H1 (cell line): ENCODE data around the gene TSPAN16. TPM values are rescaled to one million over a fixed set of nuclear protein-coding genes. Genes with fewer than 3 reads are reported as not detected.

Source experiments
- CTCF ChIA-PET: fragments of 300-600 bp; sonication (Branson Sonifier 250); formaldehyde crosslinking; loops from one replicate; lab custom pipeline; 2021; ENCODE audit not compliant: partially characterized antibody; lab: Charles Lee
- POLR2A ChIA-PET: fragments of 300-600 bp; sonication (Branson Sonifier 250); formaldehyde crosslinking; loops from one replicate; lab custom pipeline; 2021; ENCODE audit warnings: inconsistent platforms; ENCODE audit not compliant: partially characterized antibody; lab: Charles Lee
- DNase-seq, 2 experiments: peaks; one replicate each; pipeline versions ENCODE4 v3.0.0 to v3.0.0-alpha.2; 2010 to 2022; ENCODE audit warnings: low spot score in 2 of 2, low read depth in 1 of 2, mixed read lengths in 1 of 2
- FAIRE-seq: peaks from 2 replicates; lab custom pipeline; 2011; peaks lifted over from hg19 to GRCh38; lab: Jason Lieb, UNC
- H2AFZ ChIP-seq: 2 replicates; pipeline ENCODE4 v1.8.1; 2012; ENCODE audit warnings: low read length, inconsistent platforms
- H2AK5ac ChIP-seq: 2 replicates; pipeline ENCODE4 v1.6.1; 2013; ENCODE audit warnings: low read depth, low read length
- H2BK120ac ChIP-seq: replicated peaks from 2 replicates; pipeline ENCODE3; 2013; ENCODE audit warnings: low read depth, low read length, inconsistent platforms
- H2BK12ac ChIP-seq: 2 replicates; pipeline ENCODE4 v1.6.1; 2013; ENCODE audit warnings: low read depth, low read length
- H2BK15ac ChIP-seq: 2 replicates; pipeline ENCODE4 v1.6.1; 2013; ENCODE audit warnings: low read length
- H2BK20ac ChIP-seq: 2 replicates; pipeline ENCODE4 v1.6.1; 2013; ENCODE audit warnings: low read length
- H2BK5ac ChIP-seq: 2 replicates; pipeline ENCODE4 v1.6.1; 2013; ENCODE audit warnings: low read depth, low read length
- H3K14ac ChIP-seq: 2 replicates; pipeline ENCODE4 v1.6.1; 2013; ENCODE audit warnings: inconsistent platforms; ENCODE audit not compliant: insufficient read length
- H3K18ac ChIP-seq: 2 replicates; pipeline ENCODE4 v1.6.1; 2013; ENCODE audit warnings: low read length; ENCODE audit errors: extremely low read depth
- H3K23ac ChIP-seq: 2 replicates; pipeline ENCODE4 v1.6.1; 2013; ENCODE audit warnings: inconsistent platforms; ENCODE audit not compliant: insufficient read length
- H3K23me2 ChIP-seq: 2 replicates; pipeline ENCODE4 v1.6.1; 2013; ENCODE audit warnings: low read depth, low read length
- H3K27ac ChIP-seq: 2 replicates; pipeline ENCODE4 v1.6.1; 2011; ENCODE audit warnings: low read depth, low read length, inconsistent platforms
- H3K27me3 ChIP-seq, 4 experiments: replicated peaks in 1 of 4; 1 replicate in 1 of 4; 2 replicates in 3 of 4; pipeline versions ENCODE4 v1.6.1 to v1.8.1; 2011 to 2013; ENCODE audit warnings: low read length in 3 of 4, mild to moderate bottlenecking in 3 of 4, inconsistent platforms in 2 of 4, mixed read lengths in 2 of 4, moderate library complexity in 1 of 4; ENCODE audit not compliant: control insufficient read depth in 3 of 4, insufficient read depth in 3 of 4; ENCODE audit errors: extremely low read depth in 1 of 4
- H3K36me3 ChIP-seq, 4 experiments: 2 replicates each; pipeline versions ENCODE4 v1.6.1 to v1.8.1; 2011 to 2013; ENCODE audit warnings: mild to moderate bottlenecking in 4 of 4, low read length in 3 of 4, moderate library complexity in 2 of 4, control low read depth in 1 of 4, inconsistent platforms in 1 of 4; ENCODE audit not compliant: insufficient read depth in 4 of 4, control insufficient read depth in 2 of 4
- H3K4ac ChIP-seq: replicated peaks from 2 replicates; pipeline ENCODE3; 2013; ENCODE audit warnings: low read length, low read depth, mixed read lengths, inconsistent platforms; ENCODE audit not compliant: insufficient read length
- H3K4me1 ChIP-seq, 4 experiments: replicated peaks in 1 of 4; 1 replicate in 1 of 4; 2 replicates in 3 of 4; pipeline versions ENCODE4 v1.6.1 to v1.8.1; 2011 to 2013; ENCODE audit warnings: low read length in 3 of 4, inconsistent platforms in 2 of 4, mixed read lengths in 1 of 4; ENCODE audit not compliant: insufficient read depth in 4 of 4, control insufficient read depth in 3 of 4
- H3K4me2 ChIP-seq, 2 experiments: 2 replicates each; pipeline versions ENCODE4 v1.6.1 to v1.8.1; 2011 to 2013; ENCODE audit warnings: low read depth in 2 of 2, low read length in 2 of 2, control low read depth in 1 of 2, inconsistent platforms in 1 of 2, mild to moderate bottlenecking in 1 of 2; ENCODE audit not compliant: insufficient read depth in 1 of 2
- H3K4me3 ChIP-seq, 4 experiments: fragments of 200-600, 300-600 bp in 1 of 4; sonication (generic), shearing (Covaris generic), sonication (Bioruptor Twin) in 1 of 4; 2 replicates each; pipeline versions ENCODE4 v1.5.1 to v1.8.1; 2011 to 2016; ENCODE audit warnings: low read length in 4 of 4, low read depth in 3 of 4, control low read depth in 2 of 4, inconsistent platforms in 2 of 4, mild to moderate bottlenecking in 2 of 4, mixed read lengths in 1 of 4, moderate library complexity in 1 of 4; ENCODE audit not compliant: insufficient read depth in 2 of 4; ENCODE audit errors: extremely low read depth in 1 of 4
- H3K56ac ChIP-seq: replicated peaks from 2 replicates; pipeline ENCODE3; 2013; ENCODE audit warnings: low read depth, mild to moderate bottlenecking, mixed read lengths, low read length, inconsistent platforms; ENCODE audit not compliant: insufficient read length
- H3K79me1 ChIP-seq: 2 replicates; pipeline ENCODE4 v1.6.1; 2013; ENCODE audit warnings: low read depth, low read length, control low read depth
- H3K79me2 ChIP-seq, 2 experiments: 2 replicates each; pipeline versions ENCODE4 v1.6.1 to v1.8.1; 2012 to 2013; ENCODE audit warnings: low read length in 2 of 2, mild to moderate bottlenecking in 2 of 2, inconsistent platforms in 1 of 2; ENCODE audit not compliant: insufficient read depth in 2 of 2, control insufficient read depth in 1 of 2
- H3K9ac ChIP-seq, 4 experiments: replicated peaks in 1 of 4; 1 replicate in 1 of 4; 2 replicates in 3 of 4; pipeline versions ENCODE4 v1.6.1 to v1.8.1; 2011 to 2013; ENCODE audit warnings: low read depth in 3 of 4, low read length in 3 of 4, control low read depth in 2 of 4, mild to moderate bottlenecking in 2 of 4, moderate library complexity in 2 of 4, inconsistent platforms in 1 of 4; ENCODE audit errors: extremely low read depth in 1 of 4
- H3K9me3 ChIP-seq, 2 experiments: 2 replicates each; pipeline versions ENCODE4 v1.6.1 to v1.8.1; 2012 to 2013; ENCODE audit warnings: mild to moderate bottlenecking in 2 of 2, moderate library complexity in 2 of 2, control low read depth in 1 of 2, inconsistent platforms in 1 of 2, low read depth in 1 of 2, low read length in 1 of 2, mixed read lengths in 1 of 2; ENCODE audit not compliant: insufficient read depth in 2 of 2
- H4K20me1 ChIP-seq, 2 experiments: replicated peaks in 1 of 2; 2 replicates each; pipeline versions ENCODE3 to v1.8.1; 2011 to 2013; ENCODE audit warnings: inconsistent platforms in 2 of 2, low read length in 2 of 2, mild to moderate bottlenecking in 1 of 2; ENCODE audit not compliant: insufficient read depth in 2 of 2, control insufficient read depth in 1 of 2
- H4K5ac ChIP-seq: 2 replicates; pipeline ENCODE4 v1.6.1; 2013; ENCODE audit warnings: low read length, low read depth, mixed read lengths, inconsistent platforms; ENCODE audit not compliant: insufficient read length
- H4K8ac ChIP-seq: 2 replicates; pipeline ENCODE4 v1.8.0; 2013; ENCODE audit warnings: mild to moderate bottlenecking, moderate library complexity, low read length, inconsistent platforms; ENCODE audit not compliant: insufficient read depth; ENCODE audit errors: extremely low read depth
- H4K91ac ChIP-seq: replicated peaks from 2 replicates; pipeline ENCODE3; 2013; ENCODE audit warnings: low read length, mixed read lengths, inconsistent platforms; ENCODE audit not compliant: insufficient read length
- HDAC6 ChIP-seq: IDR thresholded peaks from one replicate; pipeline ENCODE4 v1.7.1; 2012; ENCODE audit warnings: low read depth, mild to moderate bottlenecking, inconsistent platforms, low read length, moderate library complexity
- KDM1A ChIP-seq: fragments of 200-600, 300-600 bp; sonication (generic); IDR thresholded peaks from 2 replicates; pipeline ENCODE4 v1.7.1; 2016; ENCODE audit warnings: mild to moderate bottlenecking, low read length, borderline replicate concordance
- MAFK ChIP-seq: IDR thresholded peaks from 2 replicates; pipeline ENCODE4 v1.6.1; 2012; ENCODE audit warnings: low read depth, mild to moderate bottlenecking, improper control_type of control experiment, low read length
- POLR2A ChIP-seq, 2 experiments: IDR thresholded peaks; 1 replicate in 1 of 2; 2 replicates in 1 of 2; pipeline ENCODE4 v1.6.1; 2011; ENCODE audit warnings: low read depth in 2 of 2, low read length in 2 of 2, mild to moderate bottlenecking in 2 of 2; ENCODE audit errors: control extremely low read depth in 1 of 2
- SAP30 ChIP-seq: fragments of 300-600 bp; sonication (generic); IDR thresholded peaks from 2 replicates; pipeline ENCODE4 v1.7.1; 2012; ENCODE audit warnings: low read length, moderate library complexity, mild to moderate bottlenecking, inconsistent platforms; ENCODE audit not compliant: insufficient read depth, insufficient replicate concordance
- SP1 ChIP-seq: IDR thresholded peaks from 2 replicates; pipeline ENCODE4 v1.6.1; 2011; ENCODE audit warnings: low read depth, low read length
- SP2 ChIP-seq: IDR thresholded peaks from 2 replicates; pipeline ENCODE4 v1.6.1; 2012; ENCODE audit warnings: mild to moderate bottlenecking, low read length, inconsistent platforms
- SUZ12 ChIP-seq: fragments of 200-600 bp; sonication (generic); IDR thresholded peaks from 2 replicates; pipeline ENCODE4 v1.6.1; 2012; ENCODE audit warnings: mild to moderate bottlenecking, inconsistent platforms, low read length, moderate library complexity, mixed read lengths
- WGBS, 2 experiments: shearing (Covaris generic) in 1 of 2; methylation state at CpG; one replicate each; pipeline versions ENCODE4 v1.1.6 to v1.1.7; 2013 to 2015; ENCODE audit warnings: low lambda C conversion rate in 2 of 2, mixed read lengths in 2 of 2, inconsistent platforms in 1 of 2, low coverage in 1 of 2, missing lambda C conversion rate in 1 of 2; ENCODE audit not compliant: insufficient replicate concordance in 2 of 2, insufficient coverage in 1 of 2, insufficient read length in 1 of 2; ENCODE audit errors: extremely low coverage in 1 of 2, missing lambda C conversion rate in 1 of 2; 5-methylcytosine and 5-hydroxymethylcytosine counted together
- polyA plus RNA-seq, 7 experiments: library from polyadenylated mRNA; depleted of rRNA in 3 of 7; stranded (reverse) in 5 of 7; unstranded in 2 of 7; fragments of >200 nt in 5 of 7; fragments of 200-250 nt in 2 of 7; gene quantifications; 1 replicate in 5 of 7; 2 replicates in 1 of 7; 4 replicates in 1 of 7; pipeline versions ENCODE4 v1.2.1 to v1.2.3, GENCODE V29; 2011 to 2013; ENCODE audit warnings: missing spikeins in 2 of 7, mixed read lengths in 2 of 7
- total RNA-seq: library from RNA; stranded (reverse); fragmentation: NEBNext Ultra II Directional; extraction: Animal tissue kit (Norgen Biotek cat#: 25700); gene quantifications from 2 replicates; pipeline ENCODE4 v1.2.1, GENCODE V29; 2021

Gene TSPAN16
- total and polyA plus RNA-seq, 2 of the 8 experiments (the other 6 are each of a cell fraction or from before 2014, with no cell fraction given): not detected

DNA sequence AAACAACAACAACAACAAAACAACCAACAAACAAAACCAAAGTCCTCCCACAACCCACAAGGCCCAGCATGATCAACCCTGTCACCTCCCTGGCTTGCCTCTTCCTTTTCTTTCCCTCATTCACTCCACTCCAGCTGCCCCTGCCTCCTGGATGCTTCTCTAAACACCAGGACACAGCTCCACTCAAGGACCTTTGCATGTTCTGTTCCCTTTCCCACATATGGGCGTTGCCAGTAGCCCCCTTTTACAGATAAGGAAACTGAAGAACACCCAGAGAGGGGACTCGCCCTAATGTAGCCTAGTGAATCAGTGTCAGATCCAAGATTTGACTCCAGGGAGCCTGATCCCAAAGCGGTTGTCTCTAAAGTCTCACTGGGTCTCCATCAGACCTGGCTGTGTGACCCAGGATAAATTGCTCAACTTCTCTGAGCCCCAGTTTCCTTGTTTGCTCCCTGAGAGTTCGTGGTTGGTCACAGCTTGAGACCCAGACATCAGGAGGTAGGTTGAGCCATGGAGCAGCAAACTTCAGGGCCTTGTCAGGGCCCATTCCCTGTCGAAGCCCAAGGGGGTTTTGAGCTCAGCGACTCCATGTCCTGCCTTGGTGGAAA, 30.7 kb upstream of the TSPAN16 start:
- no peak for DNase-seq
- Histone ChIP-seq H4K20me1 (no peaks in the 10 kb centered on the region), H3K27me3 (no peaks in the 10 kb centered on the region), H3K4ac (peak overlapping the region; percentile 69), H3K56ac (no peak overlapping the region), H3K23ac (no peak overlapping the region), H2BK5ac (no peak overlapping the region), H3K4me1 (peaks cover 0 to 9% (median 3%) of the 10 kb centered on the region in 4 experiments; a peak in 5 of 7 replicates), H3K14ac (no peak overlapping the region), H2BK120ac (no peak overlapping the region), H3K79me1 (no peaks in the 10 kb centered on the region), H2BK12ac (no peak overlapping the region), H3K23me2 (no peaks in the 10 kb centered on the region; the same call in 1 of the 2 replicates), H3K4me2 (no peak overlapping the region), H4K8ac (peak overlapping the region; percentile 31; the same call in 1 of the 2 replicates), H3K18ac (no peak overlapping the region), H4K5ac (no peak overlapping the region), H3K27ac (no peak overlapping the region), H3K9me3 (no peaks in the 10 kb centered on the region), H3K79me2 (0 out of 4 replicates have a peak, but pooled peaks cover 0 to 1% of the 10 kb centered on the region in 2 experiments), H4K91ac (no peak overlapping the region), H2BK15ac (no peak overlapping the region; the same call in 1 of the 2 replicates), H3K36me3 (no peaks in the 10 kb centered on the region), H2BK20ac (no peak overlapping the region), H2AK5ac (0 out of 2 replicates have a peak overlapping the region, but pooled peaks have one; percentile 8), H2AFZ (no peak overlapping the region), H3K9ac (no peak overlapping the region), H3K4me3 (no peak overlapping the region)
- POLR2A ChIA-PET: interaction anchor here (1.4 kb wide), 1 partner anchor 12 kb away, joined by 4 read pairs; no protein-coding TSS in a partner anchor
- TF ChIP-seq MAFK (no peak), SP2 (no peak), POLR2A (IDR thresholded peaks at IDR 0.05; ENCODE audit: control extremely low read depth in 1 of 2, low read depth in 2 of 2, low read length in 2 of 2) (no peak), HDAC6 (no peak), KDM1A (0 out of 2 replicates have a peak, but pooled peaks have one; percentile 37), SAP30 (no peak), SUZ12 (no peak), SP1 (no peak)
- 89% methylated on average over 6 of the region's 6 CpGs; no CpG with 5 or more reads in 1 of the 2 experiments for WGBS, 2 experiments
- CTCF ChIA-PET: interaction anchor here (0.9 to 2.4 kb wide), 5 partner anchors 8 to 118 kb away, joined by 3 to 16 read pairs (median 3); partner anchors contain the start of gene EPOR
- no peak for FAIRE-seq
